ENCODE data around the gene PARVB. TPM values are rescaled to one million over a fixed set of nuclear protein-coding genes. Genes with fewer than 3 reads are reported as not detected.
A peak's percentile ranks its signal among the peaks of the same experiment; 100 is the strongest.

Gene PARVB
- total and polyA plus RNA-seq, 10 of the 15 experiments (the other 5 are each of a cell fraction or from before 2014, with no cell fraction given), result 5.2 to 264 (median 76.0) TPM

- peaks cover 31% of the 10 kb centered on the region for H3K4me1 ChIP-seq (ENCODE audit: control insufficient read depth, insufficient read depth, low read length)
- POLR2A ChIA-PET, result interaction anchor here (1.1 to 3.0 kb wide), 2 partner anchors 8 to 17 kb away, joined by 8 to 17 read pairs; partner anchors contain the start of gene PARVG
- RAD21 ChIA-PET (ENCODE audit: unreplicated experiment), result no interaction called here
- no peak overlapping the region for H3K4me3 ChIP-seq
- FAIRE-seq (no peak), ATAC-seq (no peak), DNase-seq (ENCODE audit: low read depth, low spot score) (no peak)
- intact Hi-C loops (cut with micrococcal nuclease; ENCODE audit: unreplicated experiment), result no loop called here
- no peak overlapping the region for H2AFZ ChIP-seq (ENCODE audit: control insufficient read depth, low read depth, low read length)
- H3K9me3 ChIP-seq (replicated peaks; ENCODE audit: control insufficient read depth, insufficient read depth, low read length), result no peaks in the 10 kb centered on the region
- SMC1A ChIA-PET (ENCODE audit: uncharacterized antibody, unreplicated experiment), result no interaction called here
- no TSS peak for BruUV-seq (replicated peaks)
- in situ Hi-C loops (cut with MboI), result no loop called here
- CTCF ChIA-PET, result no interaction called here
- peaks cover 0 to 2% of the 10 kb centered on the region in 2 experiments; a peak in 1 of 4 replicates for H3K36me3 ChIP-seq (ENCODE audit: control insufficient read depth in 2 of 2, insufficient read depth in 2 of 2, low read length in 1 of 2)
- TF ChIP-seq RAD51 (IDR thresholded peaks at IDR 0.05), result no peak
- TF ChIP-seq POLR2A (IDR thresholded peaks at IDR 0.05; ENCODE audit: low read depth, low read length), result peak; percentile 46; the same call in 1 of the 2 replicates
- no peaks in the 10 kb centered on the region for H3K27me3 ChIP-seq (replicated peaks in 1 of 2; ENCODE audit: control insufficient read depth in 2 of 2, insufficient read depth in 2 of 2, low read length in 1 of 2)
- WGBS (ENCODE audit: insufficient coverage, insufficient replicate concordance, low lambda C conversion rate, missing lambda C conversion rate), result 73% methylated on average over 12 of the region's 12 CpGs
- H4K20me1 ChIP-seq (ENCODE audit: control insufficient read depth, insufficient read depth), result no peaks in the 10 kb centered on the region
- no peak overlapping the region for H3K4me2 ChIP-seq (ENCODE audit: control insufficient read depth, insufficient read depth)
- H3K79me2 ChIP-seq (ENCODE audit: control insufficient read depth, insufficient read depth, low read length), result no peaks in the 10 kb centered on the region
- H3K9ac ChIP-seq (ENCODE audit: control insufficient read depth, insufficient read depth, low read length), result no peak overlapping the region
- no peak overlapping the region for H3K27ac ChIP-seq (ENCODE audit: control insufficient read depth, insufficient read depth)
Measured at GRCh38 chr22:44188986-44189630, 165.0 kb downstream of the PARVB start.

GRCh38 chr22:44190381-44190976 lies 166.4 kb downstream of the PARVB start:
- SMC1A ChIA-PET (ENCODE audit: uncharacterized antibody, unreplicated experiment), result interaction anchor here (1.0 kb wide), 1 partner anchor 104 kb away, joined by 3 read pairs; no protein-coding TSS in a partner anchor
- CTCF ChIA-PET, result no interaction called here
- Histone ChIP-seq H3K36me3 (ENCODE audit: control insufficient read depth in 2 of 2, insufficient read depth in 2 of 2, low read length in 1 of 2) (no peaks in the 10 kb centered on the region; a peak in 1 of 4 replicates), H3K27ac (ENCODE audit: control insufficient read depth, insufficient read depth) (peak overlapping the region; percentile 19; the same call in 1 of the 2 replicates), H2AFZ (ENCODE audit: control insufficient read depth, low read depth, low read length) (peak overlapping the region; percentile 20; the same call in 1 of the 2 replicates), H3K9ac (ENCODE audit: control insufficient read depth, insufficient read depth, low read length) (no peak overlapping the region), H3K4me2 (ENCODE audit: control insufficient read depth, insufficient read depth) (no peak overlapping the region), H3K79me2 (ENCODE audit: control insufficient read depth, insufficient read depth, low read length) (no peaks in the 10 kb centered on the region), H3K4me1 (ENCODE audit: control insufficient read depth, insufficient read depth, low read length) (peaks cover 41% of the 10 kb centered on the region), H3K4me3 (no peak overlapping the region), H4K20me1 (ENCODE audit: control insufficient read depth, insufficient read depth) (no peaks in the 10 kb centered on the region), H3K27me3 (replicated peaks in 1 of 2; ENCODE audit: control insufficient read depth in 2 of 2, insufficient read depth in 2 of 2, low read length in 1 of 2) (no peaks in the 10 kb centered on the region), H3K9me3 (replicated peaks; ENCODE audit: control insufficient read depth, insufficient read depth, low read length) (no peaks in the 10 kb centered on the region)
- no TSS peak for BruUV-seq (replicated peaks)
- RAD21 ChIA-PET (ENCODE audit: unreplicated experiment), result interaction anchor here (0.8 to 1.1 kb wide), 3 partner anchors 9 to 105 kb away, joined by 3 to 7 read pairs (median 3); partner anchors contain the start of gene PARVG
- DNase-seq (ENCODE audit: low read depth, low spot score), result no peak
- intact Hi-C loops (cut with micrococcal nuclease; ENCODE audit: unreplicated experiment), result no loop called here
- peak; percentile 12 for ATAC-seq
- FAIRE-seq, result no peak
- 39% methylated on average over 12 of the region's 12 CpGs for WGBS (ENCODE audit: insufficient coverage, insufficient replicate concordance, low lambda C conversion rate, missing lambda C conversion rate)
- POLR2A ChIA-PET, result interaction anchor here (1.1 to 3.0 kb wide), 2 partner anchors 10 to 18 kb away, joined by 8 to 17 read pairs; partner anchors contain the start of gene PARVG
- in situ Hi-C loops (cut with MboI), result no loop called here
- TF ChIP-seq SUPT20H (IDR thresholded peaks at IDR 0.05; ENCODE audit: borderline replicate concordance, control insufficient read depth, low read depth, low read length), result no peak
- TF ChIP-seq SMARCA5 (IDR thresholded peaks at IDR 0.05), result no peak
- TF ChIP-seq, protein P1, sequence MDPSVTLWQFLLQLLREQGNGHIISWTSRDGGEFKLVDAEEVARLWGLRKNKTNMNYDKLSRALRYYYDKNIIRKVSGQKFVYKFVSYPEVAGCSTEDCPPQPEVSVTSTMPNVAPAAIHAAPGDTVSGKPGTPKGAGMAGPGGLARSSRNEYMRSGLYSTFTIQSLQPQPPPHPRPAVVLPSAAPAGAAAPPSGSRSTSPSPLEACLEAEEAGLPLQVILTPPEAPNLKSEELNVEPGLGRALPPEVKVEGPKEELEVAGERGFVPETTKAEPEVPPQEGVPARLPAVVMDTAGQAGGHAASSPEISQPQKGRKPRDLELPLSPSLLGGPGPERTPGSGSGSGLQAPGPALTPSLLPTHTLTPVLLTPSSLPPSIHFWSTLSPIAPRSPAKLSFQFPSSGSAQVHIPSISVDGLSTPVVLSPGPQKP (IDR thresholded peaks at IDR 0.05; ENCODE audit: low read depth, low read length), result no peak
- TF ChIP-seq, protein P2, sequence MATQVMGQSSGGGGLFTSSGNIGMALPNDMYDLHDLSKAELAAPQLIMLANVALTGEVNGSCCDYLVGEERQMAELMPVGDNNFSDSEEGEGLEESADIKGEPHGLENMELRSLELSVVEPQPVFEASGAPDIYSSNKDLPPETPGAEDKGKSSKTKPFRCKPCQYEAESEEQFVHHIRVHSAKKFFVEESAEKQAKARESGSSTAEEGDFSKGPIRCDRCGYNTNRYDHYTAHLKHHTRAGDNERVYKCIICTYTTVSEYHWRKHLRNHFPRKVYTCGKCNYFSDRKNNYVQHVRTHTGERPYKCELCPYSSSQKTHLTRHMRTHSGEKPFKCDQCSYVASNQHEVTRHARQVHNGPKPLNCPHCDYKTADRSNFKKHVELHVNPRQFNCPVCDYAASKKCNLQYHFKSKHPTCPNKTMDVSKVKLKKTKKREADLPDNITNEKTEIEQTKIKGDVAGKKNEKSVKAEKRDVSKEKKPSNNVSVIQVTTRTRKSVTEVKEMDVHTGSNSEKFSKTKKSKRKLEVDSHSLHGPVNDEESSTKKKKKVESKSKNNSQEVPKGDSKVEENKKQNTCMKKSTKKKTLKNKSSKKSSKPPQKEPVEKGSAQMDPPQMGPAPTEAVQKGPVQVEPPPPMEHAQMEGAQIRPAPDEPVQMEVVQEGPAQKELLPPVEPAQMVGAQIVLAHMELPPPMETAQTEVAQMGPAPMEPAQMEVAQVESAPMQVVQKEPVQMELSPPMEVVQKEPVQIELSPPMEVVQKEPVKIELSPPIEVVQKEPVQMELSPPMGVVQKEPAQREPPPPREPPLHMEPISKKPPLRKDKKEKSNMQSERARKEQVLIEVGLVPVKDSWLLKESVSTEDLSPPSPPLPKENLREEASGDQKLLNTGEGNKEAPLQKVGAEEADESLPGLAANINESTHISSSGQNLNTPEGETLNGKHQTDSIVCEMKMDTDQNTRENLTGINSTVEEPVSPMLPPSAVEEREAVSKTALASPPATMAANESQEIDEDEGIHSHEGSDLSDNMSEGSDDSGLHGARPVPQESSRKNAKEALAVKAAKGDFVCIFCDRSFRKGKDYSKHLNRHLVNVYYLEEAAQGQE (IDR thresholded peaks at IDR 0.05; ENCODE audit: low read depth, low read length), result no peak
- TF ChIP-seq, protein P3, sequence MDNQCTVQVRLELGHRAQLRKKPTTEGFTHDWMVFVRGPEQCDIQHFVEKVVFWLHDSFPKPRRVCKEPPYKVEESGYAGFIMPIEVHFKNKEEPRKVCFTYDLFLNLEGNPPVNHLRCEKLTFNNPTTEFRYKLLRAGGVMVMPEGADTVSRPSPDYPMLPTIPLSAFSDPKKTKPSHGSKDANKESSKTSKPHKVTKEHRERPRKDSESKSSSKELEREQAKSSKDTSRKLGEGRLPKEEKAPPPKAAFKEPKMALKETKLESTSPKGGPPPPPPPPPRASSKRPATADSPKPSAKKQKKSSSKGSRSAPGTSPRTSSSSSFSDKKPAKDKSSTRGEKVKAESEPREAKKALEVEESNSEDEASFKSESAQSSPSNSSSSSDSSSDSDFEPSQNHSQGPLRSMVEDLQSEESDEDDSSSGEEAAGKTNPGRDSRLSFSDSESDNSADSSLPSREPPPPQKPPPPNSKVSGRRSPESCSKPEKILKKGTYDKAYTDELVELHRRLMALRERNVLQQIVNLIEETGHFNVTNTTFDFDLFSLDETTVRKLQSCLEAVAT (IDR thresholded peaks at IDR 0.05), result no peak

Data from GM12878 (cell line).